KMS-11 (cell line): Measurements from ENCODE around the gene LHFPL6.

ENCODE experiments used
- H2AFZ ChIP-seq: fragments of 200-600 bp; sonication (generic); 2 replicates; pipeline ENCODE4 v1.6.1; 2016; ENCODE audit warnings: antibody characterized with exemption, mixed run types, low read depth
- H3K27ac ChIP-seq: fragments of 200-600 bp; sonication (generic); 2 replicates; pipeline ENCODE4 v1.6.1; 2016; ENCODE audit warnings: mild to moderate bottlenecking, mixed run types
- H3K27me3 ChIP-seq: fragments of 200-600 bp; sonication (generic); 2 replicates; pipeline ENCODE4 v1.6.1; 2017; ENCODE audit warnings: mild to moderate bottlenecking, low read depth, mixed run types, moderate library complexity; ENCODE audit not compliant: insufficient read depth
- H3K36me3 ChIP-seq: fragments of 200-600 bp; sonication (generic); 2 replicates; pipeline ENCODE4 v1.6.1; 2017; ENCODE audit warnings: mild to moderate bottlenecking, mixed run types; ENCODE audit not compliant: insufficient read depth
- H3K4me1 ChIP-seq: fragments of 200-600 bp; sonication (generic); 2 replicates; pipeline ENCODE4 v1.6.1; 2016; ENCODE audit warnings: mild to moderate bottlenecking, low read depth, mixed run types; ENCODE audit not compliant: poor library complexity, severe bottlenecking
- H3K4me2 ChIP-seq: fragments of 200-600 bp; sonication (generic); 2 replicates; pipeline ENCODE4 v1.7.0; 2016; ENCODE audit warnings: mild to moderate bottlenecking, mixed run types
- H3K4me3 ChIP-seq: fragments of 200-600 bp; sonication (generic); IDR thresholded peaks from 2 replicates; pipeline ENCODE4 v1.6.1; 2017; ENCODE audit warnings: low read depth, low read length, mixed read lengths; ENCODE audit not compliant: insufficient read depth
- H3K79me2 ChIP-seq: fragments of 200-600 bp; sonication (generic); 2 replicates; pipeline ENCODE4 v1.6.1; 2016; ENCODE audit warnings: low read depth, mixed run types; ENCODE audit not compliant: insufficient read depth
- H3K9ac ChIP-seq: fragments of 200-600 bp; sonication (generic); 2 replicates; pipeline ENCODE4 v1.6.1; 2016; ENCODE audit warnings: mild to moderate bottlenecking, mixed run types
- H4K20me1 ChIP-seq: fragments of 200-600 bp; sonication (generic); 2 replicates; pipeline ENCODE4 v1.6.1; 2016; ENCODE audit warnings: mild to moderate bottlenecking, mixed run types; ENCODE audit not compliant: insufficient read depth
- TF ChIP-seq, protein P1 (sequence below): fragments of 200-600 bp; sonication (generic); conservative IDR thresholded peaks from 2 replicates; pipeline ENCODE4 v1.6.1; 2017; ENCODE audit warnings: low read depth, mild to moderate bottlenecking, antibody characterized with exemption, low read length, moderate library complexity, mixed read lengths

Gene LHFPL6

DNA sequence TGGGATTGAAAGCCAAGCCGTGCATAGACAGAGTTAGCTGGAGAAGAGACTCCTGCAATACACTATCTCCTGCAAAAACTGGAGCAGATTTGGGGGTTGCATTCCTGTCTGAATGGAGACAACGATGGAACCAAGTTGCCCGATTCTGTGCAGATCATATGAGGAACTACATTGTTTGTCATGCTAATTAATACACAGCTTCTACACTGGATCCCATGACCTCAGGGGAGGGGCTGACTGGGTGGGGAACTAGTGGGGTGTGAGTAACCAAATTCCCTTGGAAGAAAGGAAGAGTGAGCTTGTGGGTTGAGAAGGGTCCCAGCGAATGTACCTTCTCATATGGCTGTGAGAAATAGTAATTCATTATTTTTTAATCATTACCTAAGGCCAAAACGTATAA is 214.0 kb downstream of the LHFPL6 start:
- TF ChIP-seq, protein P1, sequence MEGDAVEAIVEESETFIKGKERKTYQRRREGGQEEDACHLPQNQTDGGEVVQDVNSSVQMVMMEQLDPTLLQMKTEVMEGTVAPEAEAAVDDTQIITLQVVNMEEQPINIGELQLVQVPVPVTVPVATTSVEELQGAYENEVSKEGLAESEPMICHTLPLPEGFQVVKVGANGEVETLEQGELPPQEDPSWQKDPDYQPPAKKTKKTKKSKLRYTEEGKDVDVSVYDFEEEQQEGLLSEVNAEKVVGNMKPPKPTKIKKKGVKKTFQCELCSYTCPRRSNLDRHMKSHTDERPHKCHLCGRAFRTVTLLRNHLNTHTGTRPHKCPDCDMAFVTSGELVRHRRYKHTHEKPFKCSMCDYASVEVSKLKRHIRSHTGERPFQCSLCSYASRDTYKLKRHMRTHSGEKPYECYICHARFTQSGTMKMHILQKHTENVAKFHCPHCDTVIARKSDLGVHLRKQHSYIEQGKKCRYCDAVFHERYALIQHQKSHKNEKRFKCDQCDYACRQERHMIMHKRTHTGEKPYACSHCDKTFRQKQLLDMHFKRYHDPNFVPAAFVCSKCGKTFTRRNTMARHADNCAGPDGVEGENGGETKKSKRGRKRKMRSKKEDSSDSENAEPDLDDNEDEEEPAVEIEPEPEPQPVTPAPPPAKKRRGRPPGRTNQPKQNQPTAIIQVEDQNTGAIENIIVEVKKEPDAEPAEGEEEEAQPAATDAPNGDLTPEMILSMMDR = no peak
- Histone ChIP-seq H3K4me2 (no peak overlapping the region), H2AFZ (no peak overlapping the region), H3K79me2 (no peaks in the 10 kb centered on the region), H3K4me1 (no peaks in the 10 kb centered on the region), H4K20me1 (no peaks in the 10 kb centered on the region), H3K27ac (no peak overlapping the region), H3K9ac (no peak overlapping the region), H3K4me3 (no peak overlapping the region), H3K36me3 (no peaks in the 10 kb centered on the region), H3K27me3 (no peaks in the 10 kb centered on the region)

GRCh38 chr13:39385621-39386231 is 217.3 kb downstream of the LHFPL6 start:
- H2AFZ ChIP-seq = no peak overlapping the region
- no peak overlapping the region for H3K4me3 ChIP-seq
- H4K20me1 ChIP-seq = no peaks in the 10 kb centered on the region
- H3K9ac ChIP-seq = no peak overlapping the region
- no peaks in the 10 kb centered on the region for H3K36me3 ChIP-seq
- no peak overlapping the region for H3K27ac ChIP-seq
- no peaks in the 10 kb centered on the region for H3K79me2 ChIP-seq
- TF ChIP-seq, protein P1 = no peak
- no peaks in the 10 kb centered on the region for H3K4me1 ChIP-seq
- no peak overlapping the region for H3K4me2 ChIP-seq
- H3K27me3 ChIP-seq = no peaks in the 10 kb centered on the region

GRCh38 chr13:39385154-39385553 is 217.8 kb downstream of the LHFPL6 start:
- no peak overlapping the region for H3K4me2 ChIP-seq
- no peaks in the 10 kb centered on the region for H3K79me2 ChIP-seq
- no peak overlapping the region for H2AFZ ChIP-seq
- TF ChIP-seq, protein P1 = no peak
- no peak overlapping the region for H3K27ac ChIP-seq
- no peaks in the 10 kb centered on the region for H3K27me3 ChIP-seq
- no peaks in the 10 kb centered on the region for H3K36me3 ChIP-seq
- no peaks in the 10 kb centered on the region for H3K4me1 ChIP-seq
- H4K20me1 ChIP-seq = no peaks in the 10 kb centered on the region
- H3K9ac ChIP-seq = no peak overlapping the region
- H3K4me3 ChIP-seq = no peak overlapping the region

GRCh38 chr13:39381456-39381855 is 221.5 kb downstream of the LHFPL6 start:
- Histone ChIP-seq H3K36me3 (no peaks in the 10 kb centered on the region), H3K4me3 (no peak overlapping the region), H3K79me2 (no peaks in the 10 kb centered on the region), H3K4me1 (peaks cover 3% of the 10 kb centered on the region), H3K27me3 (no peaks in the 10 kb centered on the region), H3K27ac (no peak overlapping the region), H3K4me2 (no peak overlapping the region), H2AFZ (no peak overlapping the region), H3K9ac (no peak overlapping the region), H4K20me1 (no peaks in the 10 kb centered on the region)
- TF ChIP-seq, protein P1 = no peak
